GM13976 (cell line): ENCODE data around the gene SOCS1.

Source experiments
- DNase-seq: peaks from one replicate; pipeline ENCODE4 v3.0.0; 2012; ENCODE audit warnings: low spot score
- CTCF ChIP-seq: IDR thresholded peaks from 2 replicates; pipeline ENCODE4 v1.5.1; 2012; ENCODE audit warnings: borderline replicate concordance, mild to moderate bottlenecking; ENCODE audit not compliant: insufficient read depth; ENCODE audit errors: extremely low read depth, missing control alignments, control extremely low read depth
- in situ Hi-C: fragments of 300-500 bp; cut with MboI; formaldehyde crosslinking; loops from one replicate; pipeline ENCODE4 v1.12.0; 2022; ENCODE audit warnings: low sequenced_read_pairs, mixed read lengths, inconsistent platforms; ENCODE audit not compliant: unreplicated experiment

Gene SOCS1

DNA sequence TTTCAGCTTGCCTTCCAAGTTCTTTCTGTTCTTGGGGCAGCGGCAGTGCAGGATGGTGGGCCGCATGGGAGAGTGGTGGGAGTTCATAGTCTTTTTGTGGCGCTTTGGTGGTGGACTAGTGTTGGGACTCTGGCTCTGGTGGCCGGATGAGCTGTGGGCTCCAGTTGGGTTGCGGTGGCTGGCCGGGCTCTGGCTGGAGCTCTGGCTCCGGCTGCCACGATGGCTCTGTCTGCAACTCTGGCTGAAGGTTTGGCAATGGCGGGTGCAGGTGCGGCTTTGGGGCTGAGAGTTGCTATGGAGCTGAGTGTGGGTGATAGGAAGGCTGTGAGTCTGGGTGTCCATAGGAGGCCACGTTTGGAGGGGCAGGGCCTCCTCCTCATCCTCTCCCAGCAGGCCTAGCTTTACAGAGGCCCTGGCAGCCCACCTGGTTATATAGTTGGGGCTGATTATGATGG, 12.9 kb upstream of the SOCS1 start, which contains the start of gene TNP2:
Gene TNP2, minus strand, starts transcription at position 405 of the 455 bp plus-strand sequence. Its CDS starts 63 bp downstream, at position 342.
- in situ Hi-C loops: no loop called here
- no peak for DNase-seq
- no peak for TF ChIP-seq CTCF

GRCh38 chr16:11265124-11265523, 9.1 kb upstream of the SOCS1 start:
- in situ Hi-C loops: no loop called here
- no peak for DNase-seq
- TF ChIP-seq CTCF: no peak

DNA sequence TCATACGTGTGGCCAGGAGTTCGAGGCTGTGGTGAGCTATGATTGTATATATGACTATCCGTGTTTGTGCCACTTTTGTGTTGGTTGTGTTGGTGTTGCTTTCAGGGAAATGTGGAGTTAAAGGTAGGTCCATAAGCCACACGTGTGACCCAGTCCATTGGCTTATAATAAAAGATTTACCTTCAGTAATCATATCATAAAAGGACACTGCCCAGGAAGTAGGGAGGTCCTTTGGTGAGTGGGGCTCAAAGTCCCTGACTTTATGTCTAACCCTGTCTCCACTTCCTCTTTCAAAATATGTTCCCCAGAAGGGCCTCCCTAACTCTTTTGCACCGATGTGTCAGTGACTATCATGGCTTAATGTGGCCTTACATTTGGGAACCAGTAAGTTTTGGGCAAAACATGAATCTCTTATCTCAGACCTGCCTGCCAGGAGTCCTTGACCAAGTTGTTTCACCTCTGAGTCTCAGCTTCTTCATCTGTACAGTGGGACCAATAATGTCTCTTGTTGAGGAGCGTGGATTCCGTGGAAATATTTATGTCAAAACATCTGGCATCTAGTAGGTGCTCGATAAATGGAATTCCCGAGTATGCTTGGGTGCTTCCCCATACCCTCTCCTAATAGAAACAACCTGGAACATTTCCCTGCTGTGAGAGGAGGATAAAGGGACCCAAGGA, 8.3 kb upstream of the SOCS1 start:
- peak; percentile 54 for DNase-seq
- in situ Hi-C loops: no loop called here
- TF ChIP-seq CTCF: no peak

GRCh38 chr16:11263737-11264136, 7.7 kb upstream of the SOCS1 start:
- in situ Hi-C loops: no loop called here
- no peak for TF ChIP-seq CTCF

GRCh38 chr16:11262915-11263314, 6.9 kb upstream of the SOCS1 start:
- DNase-seq: no peak
- no peak for TF ChIP-seq CTCF
- in situ Hi-C loops: no loop called here

More at GRCh38 chr16:11263737-11264136, 7.7 kb upstream of the SOCS1 start:
- no peak for DNase-seq

- DNase-seq: no peak
Observed at GRCh38 chr16:11260596-11260966, 4.6 kb upstream of the SOCS1 start.

More at GRCh38 chr16:11260596-11260966, 4.6 kb upstream of the SOCS1 start:
- in situ Hi-C loops: no loop called here
- TF ChIP-seq CTCF: no peak
